HepG2 (cell line): ENCODE measurements around the gene POP7. TPM values are rescaled to one million over a fixed set of nuclear protein-coding genes. Genes with fewer than 3 reads are reported as not detected.

Source experiments
- BHLHE40 ChIP-seq: IDR thresholded peaks from 2 replicates; pipeline ENCODE4 v1.6.1; 2011; ENCODE audit warnings: low read length, improper control_type of control experiment
- CENPX ChIP-seq: sonication (generic); formaldehyde crosslinking; IDR thresholded peaks from 2 replicates; pipeline ENCODE4 v1.9.0; 2021; ENCODE audit warnings: mild to moderate bottlenecking, missing genetic modification reagents, moderate library complexity
- DNMT3B ChIP-seq: conservative IDR thresholded peaks from 2 replicates; pipeline ENCODE4 v1.6.1; 2016; ENCODE audit warnings: missing biosample characterization, control low read depth
- FOSL1 ChIP-seq: sonication (generic); formaldehyde crosslinking; IDR thresholded peaks from 2 replicates; pipeline ENCODE4 v1.9.0; 2021; ENCODE audit warnings: missing genetic modification reagents, borderline replicate concordance
- FOXC1 ChIP-seq: sonication (generic); formaldehyde crosslinking; IDR thresholded peaks from 2 replicates; pipeline ENCODE4 v1.8.0; 2022; ENCODE audit warnings: mild to moderate bottlenecking, missing genetic modification reagents, borderline replicate concordance
- GPN1 ChIP-seq: sonication (generic); formaldehyde crosslinking; IDR thresholded peaks from 2 replicates; pipeline ENCODE4 v1.5.1; 2020; ENCODE audit warnings: missing genetic modification reagents, borderline replicate concordance
- HDAC6 ChIP-seq: fragments of 200-600 bp; sonication (generic); IDR thresholded peaks from 2 replicates; pipeline ENCODE4 v1.7.0; 2017; ENCODE audit warnings: mild to moderate bottlenecking, antibody characterized with exemption, low read length, low read depth
- JUNB ChIP-seq: sonication (generic); formaldehyde crosslinking; IDR thresholded peaks from 2 replicates; pipeline ENCODE4 v1.8.0; 2022; ENCODE audit warnings: missing genetic modification reagents, mild to moderate bottlenecking, borderline replicate concordance
- MAFG ChIP-seq: sonication (generic); formaldehyde crosslinking; IDR thresholded peaks from 2 replicates; pipeline ENCODE4 v1.5.1; 2020; ENCODE audit warnings: mild to moderate bottlenecking, missing genetic modification reagents
- NFIB ChIP-seq: sonication (generic); formaldehyde crosslinking; IDR thresholded peaks from 2 replicates; pipeline ENCODE4 v1.9.0; 2021; ENCODE audit warnings: missing genetic modification reagents, mild to moderate bottlenecking, borderline replicate concordance
- NONO ChIP-seq, 2 experiments: fragments of 450-650 bp in 1 of 2; sonication (generic) in 1 of 2; formaldehyde crosslinking in 1 of 2; IDR thresholded peaks in 1 of 2; conservative IDR thresholded peaks in 1 of 2; 2 replicates each; pipeline versions ENCODE4 v1.6.1 to v1.8.0; 2017 to 2022; ENCODE audit warnings: mild to moderate bottlenecking in 1 of 2, missing genetic modification reagents in 1 of 2, moderate library complexity in 1 of 2
- NR2F6 ChIP-seq, 2 experiments: IDR thresholded peaks; 2 replicates each; pipeline ENCODE4 v1.6.1; 2016; ENCODE audit warnings: antibody characterized with exemption in 1 of 2, mild to moderate bottlenecking in 1 of 2
- POLR2A ChIP-seq, 2 experiments: IDR thresholded peaks; 2 replicates each; pipeline ENCODE4 v1.6.1; 2011; ENCODE audit warnings: low read depth in 2 of 2, low read length in 2 of 2, mild to moderate bottlenecking in 1 of 2, moderate library complexity in 1 of 2; ENCODE audit not compliant: insufficient read depth in 1 of 2
- PRDM15 ChIP-seq: sonication (generic); formaldehyde crosslinking; IDR thresholded peaks from 2 replicates; pipeline ENCODE4 v1.4.0; 2020; ENCODE audit warnings: missing genetic modification reagents
- SAFB2 ChIP-seq: sonication (generic); formaldehyde crosslinking; IDR thresholded peaks from 2 replicates; pipeline ENCODE4 v1.5.1; 2020; ENCODE audit warnings: missing genetic modification reagents, low read depth, mild to moderate bottlenecking, borderline replicate concordance
- SMAD1 ChIP-seq: sonication (generic); formaldehyde crosslinking; IDR thresholded peaks from 2 replicates; pipeline ENCODE4 v1.4.0; 2020; ENCODE audit warnings: missing genetic modification reagents, low read depth, mild to moderate bottlenecking, borderline replicate concordance
- SP5 ChIP-seq: IDR thresholded peaks from 2 replicates; pipeline ENCODE4 v1.6.1; 2016; ENCODE audit warnings: low read depth, borderline replicate concordance
- SPEN ChIP-seq: sonication (generic); formaldehyde crosslinking; IDR thresholded peaks from 2 replicates; pipeline ENCODE4 v1.5.1; 2020; ENCODE audit warnings: low read depth, mild to moderate bottlenecking, missing genetic modification reagents
- TBL1XR1 ChIP-seq: fragments of 150-350 bp; IDR thresholded peaks from 2 replicates; pipeline ENCODE4 v1.6.1; 2014; ENCODE audit warnings: borderline replicate concordance, low read length; ENCODE audit not compliant: partially characterized antibody
- TCF12 ChIP-seq, 2 experiments: fragments of 450-650 bp in 1 of 2; sonication (generic) in 1 of 2; formaldehyde crosslinking in 1 of 2; IDR thresholded peaks; 2 replicates each; pipeline versions ENCODE4 v1.6.1 to v1.8.0; 2017 to 2022; ENCODE audit warnings: antibody characterized with exemption in 1 of 2, mild to moderate bottlenecking in 1 of 2, missing genetic modification reagents in 1 of 2, moderate library complexity in 1 of 2
- ZFAT ChIP-seq: sonication (generic); formaldehyde crosslinking; conservative IDR thresholded peaks from 2 replicates; pipeline ENCODE4 v1.8.1; 2023; ENCODE audit warnings: missing genetic modification reagents, inconsistent platforms
- ZNF460 ChIP-seq: sonication (generic); formaldehyde crosslinking; IDR thresholded peaks from 2 replicates; pipeline ENCODE4 v1.5.1; 2020; ENCODE audit warnings: missing genetic modification reagents, mild to moderate bottlenecking, borderline replicate concordance
- ZNF567 ChIP-seq: sonication (generic); formaldehyde crosslinking; IDR thresholded peaks from 2 replicates; pipeline ENCODE4 v1.8.1; 2023; ENCODE audit warnings: mild to moderate bottlenecking, missing genetic modification reagents, borderline replicate concordance
- ZNF589 ChIP-seq: sonication (generic); formaldehyde crosslinking; conservative IDR thresholded peaks from 2 replicates; pipeline ENCODE4 v1.8.0; 2022; ENCODE audit warnings: mild to moderate bottlenecking, moderate library complexity, missing genetic modification reagents
- ZNF839 ChIP-seq: sonication (generic); formaldehyde crosslinking; IDR thresholded peaks from 2 replicates; pipeline ENCODE4 v1.4.0; 2020; ENCODE audit warnings: missing genetic modification reagents, mild to moderate bottlenecking, borderline replicate concordance
- ZNF883 ChIP-seq: sonication (generic); formaldehyde crosslinking; IDR thresholded peaks from 2 replicates; pipeline ENCODE4 v1.5.1; 2020; ENCODE audit warnings: mild to moderate bottlenecking, missing genetic modification reagents; ENCODE audit errors: not compliant biosample characterization
- ZSCAN22 ChIP-seq: sonication (generic); formaldehyde crosslinking; IDR thresholded peaks from 2 replicates; pipeline ENCODE4 v1.4.0; 2020; ENCODE audit warnings: mild to moderate bottlenecking, missing genetic modification reagents
- polyA plus RNA-seq, 8 experiments: library from polyadenylated mRNA; depleted of rRNA in 3 of 8; stranded (reverse) in 7 of 8; unstranded in 1 of 8; fragments of >200 nt; fragmentation: Illumina TruSeq in 4 of 8; extraction: Trizol in 4 of 8; gene quantifications; 2 replicates each; pipeline versions ENCODE4 v1.2.1 to v1.2.3, GENCODE V29; 2011 to 2016; ENCODE audit warnings: low read depth in 4 of 8, missing spikeins in 1 of 8, mixed read lengths in 1 of 8; ENCODE audit not compliant: insufficient read depth in 1 of 8
- total RNA-seq, 5 experiments: library from RNA; depleted of rRNA; stranded (reverse); fragments of >200 nt; fragmentation: Illumina TruSeq; extraction: Trizol; gene quantifications; 2 replicates each; pipeline ENCODE4 v1.2.3, GENCODE V29; 2016; ENCODE audit warnings: low read depth in 1 of 5

POP7 gene
- total and polyA plus RNA-seq, 2 of the 13 experiments (the other 11 are each of a cell fraction or from before 2014, with no cell fraction given), result 63.9 to 91.1 TPM

- TF ChIP-seq NFIB (CRISPR knock-in tag), result no peak
- TF ChIP-seq ZNF460 (CRISPR knock-in tag), result peak; percentile 94
- TF ChIP-seq ZNF839 (CRISPR knock-in tag), result no peak
- TF ChIP-seq NR2F6 (IDR thresholded peaks at IDR 0.05), result peak; percentile 87
- TF ChIP-seq NR2F6 (CRISPR knock-in tag; IDR thresholded peaks at IDR 0.05), result peak; percentile 76
- 0 out of 2 replicates have a peak, but pooled peaks have one; percentile 20 for TF ChIP-seq SP5
- no peak for TF ChIP-seq ZNF567 (CRISPR knock-in tag)
- TF ChIP-seq SAFB2, result peak; percentile 25; the same call in 1 of the 2 replicates
- no peak for TF ChIP-seq CENPX (CRISPR knock-in tag)
- no peak for TF ChIP-seq FOXC1 (CRISPR knock-in tag)
- TF ChIP-seq TCF12 (IDR thresholded peaks at IDR 0.05), result no peak
- peak; percentile 79; the same call in 1 of the 2 replicates for TF ChIP-seq TCF12 (CRISPR knock-in tag; IDR thresholded peaks at IDR 0.05)
- no peak for TF ChIP-seq TBL1XR1
- TF ChIP-seq FOSL1, result no peak
- TF ChIP-seq HDAC6, result no peak
- no peak for TF ChIP-seq JUNB (CRISPR knock-in tag)
- TF ChIP-seq GPN1 (CRISPR knock-in tag), result no peak
- peak; percentile 46; the same call in 1 of the 2 replicates for TF ChIP-seq BHLHE40
- TF ChIP-seq POLR2A (IDR thresholded peaks at IDR 0.05; ENCODE audit: insufficient read depth in 1 of 2, low read depth in 2 of 2, low read length in 2 of 2), result peak in 1 of 2 experiments; percentile 27; a peak in 2 of 4 replicates
- TF ChIP-seq ZNF883 (CRISPR knock-in tag), result peak; percentile 15
- 0 out of 2 replicates have a peak, but pooled peaks have one; percentile 47 for TF ChIP-seq SPEN
- TF ChIP-seq ZFAT, result no peak
- TF ChIP-seq DNMT3B (CRISPR knock-in tag), result no peak
- no peak for TF ChIP-seq ZSCAN22 (CRISPR knock-in tag)
- TF ChIP-seq MAFG (CRISPR knock-in tag), result no peak
- TF ChIP-seq NONO (IDR thresholded peaks at IDR 0.05), result no peak
- TF ChIP-seq NONO (CRISPR knock-in tag; conservative IDR thresholded peaks at IDR 0.05), result peak; percentile 62
- TF ChIP-seq PRDM15, result no peak
- TF ChIP-seq ZNF589 (CRISPR knock-in tag), result no peak
- no peak for TF ChIP-seq SMAD1 (CRISPR knock-in tag)
Measured at GRCh38 chr7:100719523-100720278, 13.8 kb downstream of the POP7 start (continued).
